ENCODE data around the gene CCSER1. TPM values are rescaled to one million over a fixed set of nuclear protein-coding genes. Genes with fewer than 3 reads are reported as not detected.

Gene CCSER1
- total RNA-seq, 4 donors from 2014 or later = 3.2 to 17.3 (median 10.2) TPM

GRCh38 chr4:90715242-90715641 is 588.0 kb downstream of the CCSER1 start:
- ATAC-seq (ENCODE audit: low FRiP score) (no peak), DNase-seq (ENCODE audit: low spot score) (no peak)
- TF ChIP-seq, protein P1, sequence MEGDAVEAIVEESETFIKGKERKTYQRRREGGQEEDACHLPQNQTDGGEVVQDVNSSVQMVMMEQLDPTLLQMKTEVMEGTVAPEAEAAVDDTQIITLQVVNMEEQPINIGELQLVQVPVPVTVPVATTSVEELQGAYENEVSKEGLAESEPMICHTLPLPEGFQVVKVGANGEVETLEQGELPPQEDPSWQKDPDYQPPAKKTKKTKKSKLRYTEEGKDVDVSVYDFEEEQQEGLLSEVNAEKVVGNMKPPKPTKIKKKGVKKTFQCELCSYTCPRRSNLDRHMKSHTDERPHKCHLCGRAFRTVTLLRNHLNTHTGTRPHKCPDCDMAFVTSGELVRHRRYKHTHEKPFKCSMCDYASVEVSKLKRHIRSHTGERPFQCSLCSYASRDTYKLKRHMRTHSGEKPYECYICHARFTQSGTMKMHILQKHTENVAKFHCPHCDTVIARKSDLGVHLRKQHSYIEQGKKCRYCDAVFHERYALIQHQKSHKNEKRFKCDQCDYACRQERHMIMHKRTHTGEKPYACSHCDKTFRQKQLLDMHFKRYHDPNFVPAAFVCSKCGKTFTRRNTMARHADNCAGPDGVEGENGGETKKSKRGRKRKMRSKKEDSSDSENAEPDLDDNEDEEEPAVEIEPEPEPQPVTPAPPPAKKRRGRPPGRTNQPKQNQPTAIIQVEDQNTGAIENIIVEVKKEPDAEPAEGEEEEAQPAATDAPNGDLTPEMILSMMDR (IDR thresholded peaks at IDR 0.05) = no peak

DNA sequence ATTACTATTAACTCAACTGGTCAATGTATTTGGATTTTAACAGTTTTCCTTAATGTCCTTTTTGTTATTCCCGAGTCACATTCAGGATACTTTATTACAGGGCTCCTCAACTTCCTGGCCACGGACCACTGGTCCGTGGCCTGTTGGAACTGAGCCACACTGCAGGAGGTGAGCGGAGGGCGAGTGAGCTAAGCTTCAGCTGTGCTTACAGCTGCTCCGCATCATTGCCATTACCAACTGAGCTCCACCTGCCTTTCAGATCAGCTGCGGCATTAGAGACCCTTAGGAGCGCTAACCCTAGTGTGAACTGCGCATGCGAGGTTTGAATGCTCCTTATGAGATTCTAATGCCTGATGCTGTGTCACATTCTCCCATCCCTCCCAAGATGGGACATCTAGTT is 591.7 kb downstream of the CCSER1 start:
- no peak for ATAC-seq (ENCODE audit: low FRiP score)

GRCh38 chr4:90727938-90728337 is 600.7 kb downstream of the CCSER1 start:
- DNase-seq (ENCODE audit: low spot score) (no peak), ATAC-seq (ENCODE audit: low FRiP score) (no peak)
- TF ChIP-seq, protein P1 (IDR thresholded peaks at IDR 0.05) = no peak

More for the DNA sequence above, 591.7 kb downstream of the CCSER1 start:
- DNase-seq (ENCODE audit: low spot score) = no peak
- TF ChIP-seq, protein P1 (IDR thresholded peaks at IDR 0.05) = no peak

GRCh38 chr4:90730752-90731151 is 603.6 kb downstream of the CCSER1 start:
- DNase-seq (ENCODE audit: low spot score) = no peak
- ATAC-seq (ENCODE audit: low FRiP score) = no peak
- TF ChIP-seq, protein P1 (IDR thresholded peaks at IDR 0.05) = no peak

GRCh38 chr4:90733211-90733610 is 606.0 kb downstream of the CCSER1 start:
- ATAC-seq (ENCODE audit: low FRiP score) (no peak), DNase-seq (ENCODE audit: low spot score) (no peak)
- TF ChIP-seq, protein P1 (IDR thresholded peaks at IDR 0.05) = no peak

GRCh38 chr4:90745176-90745575 is 618.0 kb downstream of the CCSER1 start:
- no peak for DNase-seq (ENCODE audit: low spot score)
- TF ChIP-seq, protein P1 (IDR thresholded peaks at IDR 0.05) = no peak
- ATAC-seq (ENCODE audit: low FRiP score) = no peak

- TF ChIP-seq, protein P1 (IDR thresholded peaks at IDR 0.05) = no peak
- ATAC-seq (ENCODE audit: low FRiP score) (no peak), DNase-seq (ENCODE audit: low spot score) (no peak)
Observed at GRCh38 chr4:90753068-90753467, 625.9 kb downstream of the CCSER1 start.

Measured in omental fat pad (tissue), 4 donors.